ENCODE data around the gene FOSB. TPM values are rescaled to one million over a fixed set of nuclear protein-coding genes. Genes with fewer than 3 reads are reported as not detected.

The FOSB gene
- total and polyA plus RNA-seq, 9 of the 15 experiments (the other 6 are each of a cell fraction or from before 2014, with no cell fraction given): 0.11 to 2.7 (median 0.73) TPM

DNA sequence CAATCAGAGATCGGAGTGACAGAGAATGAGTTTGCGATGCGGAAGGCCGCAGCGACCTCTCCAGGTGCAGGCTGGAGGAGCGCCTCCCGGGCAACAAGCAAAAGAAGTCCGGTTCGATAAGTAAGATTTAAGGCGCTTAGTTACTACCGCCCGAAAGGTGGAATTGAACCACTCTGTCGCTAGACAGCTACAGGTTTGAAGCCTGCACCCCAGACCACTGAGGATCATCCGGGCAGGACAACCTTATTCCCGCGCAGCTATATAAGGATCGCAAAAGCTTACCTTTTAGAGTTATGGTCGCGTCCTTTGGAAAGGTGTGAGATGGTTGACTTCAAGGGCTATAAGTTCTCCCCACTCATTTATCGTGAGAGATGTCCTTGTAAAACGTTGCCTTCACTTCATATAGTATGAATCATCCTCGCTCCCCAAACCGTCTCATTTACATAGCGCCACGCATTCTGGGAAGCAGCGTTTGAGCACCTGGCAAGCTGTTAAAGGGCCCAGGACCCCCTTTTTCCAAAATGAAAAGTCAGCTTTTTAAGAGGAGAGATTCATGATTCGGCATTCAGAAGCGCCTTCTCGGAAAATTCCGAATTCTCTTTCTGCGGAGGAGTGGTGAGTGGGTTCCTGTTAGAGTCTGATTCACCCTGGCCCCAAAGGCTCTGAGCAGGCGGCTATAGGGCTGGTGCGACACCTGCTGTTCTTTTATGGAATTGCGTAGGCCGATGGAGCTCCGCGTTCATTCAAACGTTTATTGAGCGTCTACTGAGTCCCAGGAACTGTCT lies 10.8 kb downstream of the FOSB start (continued):
- TF ChIP-seq, protein P1, sequence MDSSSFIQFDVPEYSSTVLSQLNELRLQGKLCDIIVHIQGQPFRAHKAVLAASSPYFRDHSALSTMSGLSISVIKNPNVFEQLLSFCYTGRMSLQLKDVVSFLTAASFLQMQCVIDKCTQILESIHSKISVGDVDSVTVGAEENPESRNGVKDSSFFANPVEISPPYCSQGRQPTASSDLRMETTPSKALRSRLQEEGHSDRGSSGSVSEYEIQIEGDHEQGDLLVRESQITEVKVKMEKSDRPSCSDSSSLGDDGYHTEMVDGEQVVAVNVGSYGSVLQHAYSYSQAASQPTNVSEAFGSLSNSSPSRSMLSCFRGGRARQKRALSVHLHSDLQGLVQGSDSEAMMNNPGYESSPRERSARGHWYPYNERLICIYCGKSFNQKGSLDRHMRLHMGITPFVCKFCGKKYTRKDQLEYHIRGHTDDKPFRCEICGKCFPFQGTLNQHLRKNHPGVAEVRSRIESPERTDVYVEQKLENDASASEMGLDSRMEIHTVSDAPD (CRISPR knock-in tag; IDR thresholded peaks at IDR 0.05): no peak
- TF ChIP-seq RAD21 (CRISPR knock-in tag; conservative IDR thresholded peaks at IDR 0.05 in 1 of 2, IDR thresholded peaks at IDR 0.05 in 1 of 2) (peak; percentile 98 to 99), KDM5B (IDR thresholded peaks at IDR 0.05; ENCODE audit: insufficient replicate concordance, low read depth, low read length) (peak; percentile 63), MBD2 (IDR thresholded peaks at IDR 0.05; ENCODE audit: borderline replicate concordance, low read depth) (0 out of 2 replicates have a peak, but pooled peaks have one; percentile 31), HMG20A (CRISPR knock-in tag; conservative IDR thresholded peaks at IDR 0.05) (no peak), PCBP1 (IDR thresholded peaks at IDR 0.05; ENCODE audit: low read depth, low read length, poor library complexity, severe bottlenecking) (no peak), RCOR1 (IDR thresholded peaks at IDR 0.05; ENCODE audit: borderline replicate concordance in 1 of 2, low read depth in 2 of 2, low read length in 2 of 2) (peak; percentile 58 to 92; a peak in 3 of 4 replicates), NFE2L1 (tag; IDR thresholded peaks at IDR 0.05; ENCODE audit: borderline replicate concordance, low read depth) (no peak), ADNP (tag; IDR thresholded peaks at IDR 0.05) (peak; percentile 91), COPS2 (conservative IDR thresholded peaks at IDR 0.05) (no peak), ZC3H8 (IDR thresholded peaks at IDR 0.05) (no peak), ILF3 (IDR thresholded peaks at IDR 0.05; ENCODE audit: borderline replicate concordance) (no peak)
- TF ChIP-seq, protein P2, sequence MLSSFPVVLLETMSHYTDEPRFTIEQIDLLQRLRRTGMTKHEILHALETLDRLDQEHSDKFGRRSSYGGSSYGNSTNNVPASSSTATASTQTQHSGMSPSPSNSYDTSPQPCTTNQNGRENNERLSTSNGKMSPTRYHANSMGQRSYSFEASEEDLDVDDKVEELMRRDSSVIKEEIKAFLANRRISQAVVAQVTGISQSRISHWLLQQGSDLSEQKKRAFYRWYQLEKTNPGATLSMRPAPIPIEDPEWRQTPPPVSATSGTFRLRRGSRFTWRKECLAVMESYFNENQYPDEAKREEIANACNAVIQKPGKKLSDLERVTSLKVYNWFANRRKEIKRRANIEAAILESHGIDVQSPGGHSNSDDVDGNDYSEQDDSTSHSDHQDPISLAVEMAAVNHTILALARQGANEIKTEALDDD (IDR thresholded peaks at IDR 0.05): peak; percentile 97
- TF ChIP-seq, protein P3, sequence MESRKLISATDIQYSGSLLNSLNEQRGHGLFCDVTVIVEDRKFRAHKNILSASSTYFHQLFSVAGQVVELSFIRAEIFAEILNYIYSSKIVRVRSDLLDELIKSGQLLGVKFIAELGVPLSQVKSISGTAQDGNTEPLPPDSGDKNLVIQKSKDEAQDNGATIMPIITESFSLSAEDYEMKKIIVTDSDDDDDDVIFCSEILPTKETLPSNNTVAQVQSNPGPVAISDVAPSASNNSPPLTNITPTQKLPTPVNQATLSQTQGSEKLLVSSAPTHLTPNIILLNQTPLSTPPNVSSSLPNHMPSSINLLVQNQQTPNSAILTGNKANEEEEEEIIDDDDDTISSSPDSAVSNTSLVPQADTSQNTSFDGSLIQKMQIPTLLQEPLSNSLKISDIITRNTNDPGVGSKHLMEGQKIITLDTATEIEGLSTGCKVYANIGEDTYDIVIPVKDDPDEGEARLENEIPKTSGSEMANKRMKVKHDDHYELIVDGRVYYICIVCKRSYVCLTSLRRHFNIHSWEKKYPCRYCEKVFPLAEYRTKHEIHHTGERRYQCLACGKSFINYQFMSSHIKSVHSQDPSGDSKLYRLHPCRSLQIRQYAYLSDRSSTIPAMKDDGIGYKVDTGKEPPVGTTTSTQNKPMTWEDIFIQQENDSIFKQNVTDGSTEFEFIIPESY (CRISPR knock-in tag; IDR thresholded peaks at IDR 0.05): peak; percentile 42; the same call in 1 of the 2 replicates
- TF ChIP-seq, protein P4, sequence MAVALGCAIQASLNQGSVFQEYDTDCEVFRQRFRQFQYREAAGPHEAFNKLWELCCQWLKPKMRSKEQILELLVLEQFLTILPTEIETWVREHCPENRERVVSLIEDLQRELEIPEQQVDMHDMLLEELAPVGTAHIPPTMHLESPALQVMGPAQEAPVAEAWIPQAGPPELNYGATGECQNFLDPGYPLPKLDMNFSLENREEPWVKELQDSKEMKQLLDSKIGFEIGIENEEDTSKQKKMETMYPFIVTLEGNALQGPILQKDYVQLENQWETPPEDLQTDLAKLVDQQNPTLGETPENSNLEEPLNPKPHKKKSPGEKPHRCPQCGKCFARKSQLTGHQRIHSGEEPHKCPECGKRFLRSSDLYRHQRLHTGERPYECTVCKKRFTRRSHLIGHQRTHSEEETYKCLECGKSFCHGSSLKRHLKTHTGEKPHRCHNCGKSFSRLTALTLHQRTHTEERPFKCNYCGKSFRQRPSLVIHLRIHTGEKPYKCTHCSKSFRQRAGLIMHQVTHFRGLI (CRISPR knock-in tag; IDR thresholded peaks at IDR 0.05): no peak
- TF ChIP-seq, protein P5, sequence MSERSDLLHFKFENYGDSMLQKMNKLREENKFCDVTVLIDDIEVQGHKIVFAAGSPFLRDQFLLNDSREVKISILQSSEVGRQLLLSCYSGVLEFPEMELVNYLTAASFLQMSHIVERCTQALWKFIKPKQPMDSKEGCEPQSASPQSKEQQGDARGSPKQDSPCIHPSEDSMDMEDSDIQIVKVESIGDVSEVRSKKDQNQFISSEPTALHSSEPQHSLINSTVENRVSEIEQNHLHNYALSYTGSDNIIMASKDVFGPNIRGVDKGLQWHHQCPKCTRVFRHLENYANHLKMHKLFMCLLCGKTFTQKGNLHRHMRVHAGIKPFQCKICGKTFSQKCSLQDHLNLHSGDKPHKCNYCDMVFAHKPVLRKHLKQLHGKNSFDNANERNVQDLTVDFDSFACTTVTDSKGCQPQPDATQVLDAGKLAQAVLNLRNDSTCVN (CRISPR knock-in tag; IDR thresholded peaks at IDR 0.05): no peak
- TF ChIP-seq, protein P6, sequence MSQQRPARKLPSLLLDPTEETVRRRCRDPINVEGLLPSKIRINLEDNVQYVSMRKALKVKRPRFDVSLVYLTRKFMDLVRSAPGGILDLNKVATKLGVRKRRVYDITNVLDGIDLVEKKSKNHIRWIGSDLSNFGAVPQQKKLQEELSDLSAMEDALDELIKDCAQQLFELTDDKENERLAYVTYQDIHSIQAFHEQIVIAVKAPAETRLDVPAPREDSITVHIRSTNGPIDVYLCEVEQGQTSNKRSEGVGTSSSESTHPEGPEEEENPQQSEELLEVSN (IDR thresholded peaks at IDR 0.05; ENCODE audit: borderline replicate concordance in 1 of 2, extremely low read depth in 1 of 2, insufficient read depth in 1 of 2, insufficient read length in 1 of 2, low read depth in 1 of 2, low read length in 1 of 2, poor library complexity in 1 of 2, severe bottlenecking in 1 of 2): no peak
